HL-60 (cell line): Measurements from ENCODE around the gene TMC4.

Experiments used
- CTCF ChIP-seq: IDR thresholded peaks from one replicate; pipeline ENCODE4 v1.5.1; 2011; ENCODE audit warnings: low read length, control low read depth, inconsistent platforms; ENCODE audit not compliant: insufficient read depth
- GABPA ChIP-seq: IDR thresholded peaks from 2 replicates; pipeline ENCODE4 v1.6.1; 2012; ENCODE audit warnings: low read depth
- POLR2AphosphoS5 ChIP-seq: IDR thresholded peaks from 2 replicates; pipeline ENCODE4 v1.6.1; 2012; ENCODE audit warnings: low read depth
- REST ChIP-seq: IDR thresholded peaks from 2 replicates; pipeline ENCODE4 v1.6.1; 2012; ENCODE audit warnings: low read depth; ENCODE audit not compliant: insufficient replicate concordance
- SPI1 ChIP-seq: IDR thresholded peaks from 2 replicates; pipeline ENCODE4 v1.6.1; 2012; ENCODE audit warnings: low read depth, mild to moderate bottlenecking, borderline replicate concordance

DNA sequence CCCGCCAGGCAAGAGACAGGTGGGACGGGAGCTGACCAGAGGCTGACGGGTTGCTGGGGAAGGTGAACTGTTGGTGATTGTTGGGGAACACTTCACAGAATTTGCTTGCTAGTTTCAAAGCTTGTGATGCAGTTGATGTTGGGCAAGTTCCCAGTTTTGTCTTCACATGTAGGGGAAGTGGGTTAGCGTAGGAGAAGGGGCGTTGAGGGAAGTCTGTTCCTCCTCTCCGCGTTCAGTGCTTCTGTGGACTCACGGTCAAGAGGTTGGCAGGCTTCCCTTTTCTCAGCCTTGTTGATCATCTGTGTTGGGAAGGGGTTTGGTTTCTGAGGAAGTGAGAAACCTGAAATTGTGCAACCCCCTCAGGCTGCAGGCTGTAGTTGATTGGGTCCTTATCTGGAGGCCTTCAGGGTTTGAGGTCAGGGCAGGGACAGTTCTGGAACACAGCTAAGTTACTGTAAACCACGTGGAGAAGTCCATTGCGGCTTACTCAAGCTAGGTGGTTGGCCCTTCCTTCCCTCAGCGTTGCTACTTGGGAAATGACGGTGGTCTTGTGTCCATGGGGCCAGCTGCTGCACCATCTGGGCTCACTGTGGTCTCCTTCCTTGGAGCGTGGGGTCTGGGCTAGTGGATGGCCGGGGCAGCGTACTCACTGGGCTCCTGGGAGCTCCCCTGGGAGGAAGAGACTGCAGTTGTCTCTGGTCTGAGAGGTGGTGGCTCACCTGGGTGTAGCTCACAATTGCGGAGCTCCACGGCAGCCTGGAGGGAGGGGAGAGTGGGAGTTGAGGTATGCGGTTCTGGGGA lies 35.2 kb upstream of the TMC4 start:
- no peak for TF ChIP-seq CTCF
- peak; percentile 99 for TF ChIP-seq POLR2AphosphoS5
- TF ChIP-seq SPI1, result peak; percentile 100
- no peak; the same call in 1 of the 2 replicates for TF ChIP-seq GABPA
- TF ChIP-seq REST, result peak; percentile 73
